Osteocyte (in vitro differentiated cells): ENCODE measurements around the gene CDH23. TPM values are rescaled to one million over a fixed set of nuclear protein-coding genes. Genes with fewer than 3 reads are reported as not detected.

Source experiments
- DNase-seq: peaks from one replicate; pipeline ENCODE4 v3.0.0; 2021; ENCODE audit warnings: mixed read lengths; ENCODE audit not compliant: unreplicated experiment; ENCODE audit errors: extremely low spot score
- H3K27ac Mint-ChIP-seq: one replicate; pipeline ENCODE4 v1.8.0; 2021; ENCODE audit warnings: mild to moderate bottlenecking, mixed read lengths; ENCODE audit not compliant: unreplicated experiment
- H3K27me3 Mint-ChIP-seq: one replicate; pipeline ENCODE4 v1.8.0; 2021; ENCODE audit warnings: mixed read lengths; ENCODE audit not compliant: unreplicated experiment
- H3K36me3 Mint-ChIP-seq: one replicate; pipeline ENCODE4 v1.8.0; 2021; ENCODE audit warnings: mixed read lengths; ENCODE audit not compliant: unreplicated experiment
- H3K4me1 Mint-ChIP-seq: one replicate; pipeline ENCODE4 v1.8.0; 2021; ENCODE audit warnings: mixed read lengths; ENCODE audit not compliant: unreplicated experiment
- H3K4me3 Mint-ChIP-seq: one replicate; pipeline ENCODE4 v1.8.0; 2021; ENCODE audit warnings: mild to moderate bottlenecking, moderate library complexity, mixed read lengths; ENCODE audit not compliant: unreplicated experiment
- H3K9me3 Mint-ChIP-seq: one replicate; pipeline ENCODE4 v1.8.0; 2021; ENCODE audit warnings: mixed read lengths; ENCODE audit not compliant: unreplicated experiment
- total RNA-seq: library from RNA; stranded (reverse); gene quantifications from 2 replicates; pipeline ENCODE4 v1.2.1, GENCODE V29; 2021
- TF ChIP-seq, protein P1 (sequence below): fragments of 200-600 bp; sonication (generic); IDR thresholded peaks from 2 replicates; pipeline ENCODE4 v1.5.0; 2021; ENCODE audit warnings: antibody characterized with exemption, mild to moderate bottlenecking, moderate library complexity

Gene CDH23
- total RNA-seq, 1 donor from 2014 or later: not detected

DNA sequence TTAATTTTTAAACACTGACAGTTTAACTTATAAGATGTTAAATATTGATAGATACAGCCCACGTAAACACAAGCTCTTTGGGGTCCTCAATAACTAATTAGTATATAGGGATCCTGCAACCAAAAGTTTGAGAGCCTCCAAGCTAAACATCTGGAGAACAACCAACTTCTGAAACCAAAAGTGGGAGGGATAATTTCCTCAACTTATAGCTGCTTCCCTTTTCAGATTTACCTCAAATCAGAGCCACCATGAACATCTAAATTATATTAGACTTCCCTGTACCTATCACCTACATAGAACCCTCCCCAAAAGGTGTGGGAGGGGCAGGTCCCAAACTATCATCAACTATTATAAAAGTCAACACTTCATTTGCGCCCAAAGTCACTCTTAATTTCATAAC lies 445.7 kb downstream of the CDH23 start:
- peaks cover 50% of the 10 kb centered on the region for H3K4me1 Mint-ChIP-seq
- no peak overlapping the region for H3K27ac Mint-ChIP-seq
- H3K9me3 Mint-ChIP-seq: no peaks in the 10 kb centered on the region
- no peak overlapping the region for H3K4me3 Mint-ChIP-seq
- DNase-seq: no peak
- H3K36me3 Mint-ChIP-seq: peaks cover 3% of the 10 kb centered on the region
- TF ChIP-seq, protein P1, sequence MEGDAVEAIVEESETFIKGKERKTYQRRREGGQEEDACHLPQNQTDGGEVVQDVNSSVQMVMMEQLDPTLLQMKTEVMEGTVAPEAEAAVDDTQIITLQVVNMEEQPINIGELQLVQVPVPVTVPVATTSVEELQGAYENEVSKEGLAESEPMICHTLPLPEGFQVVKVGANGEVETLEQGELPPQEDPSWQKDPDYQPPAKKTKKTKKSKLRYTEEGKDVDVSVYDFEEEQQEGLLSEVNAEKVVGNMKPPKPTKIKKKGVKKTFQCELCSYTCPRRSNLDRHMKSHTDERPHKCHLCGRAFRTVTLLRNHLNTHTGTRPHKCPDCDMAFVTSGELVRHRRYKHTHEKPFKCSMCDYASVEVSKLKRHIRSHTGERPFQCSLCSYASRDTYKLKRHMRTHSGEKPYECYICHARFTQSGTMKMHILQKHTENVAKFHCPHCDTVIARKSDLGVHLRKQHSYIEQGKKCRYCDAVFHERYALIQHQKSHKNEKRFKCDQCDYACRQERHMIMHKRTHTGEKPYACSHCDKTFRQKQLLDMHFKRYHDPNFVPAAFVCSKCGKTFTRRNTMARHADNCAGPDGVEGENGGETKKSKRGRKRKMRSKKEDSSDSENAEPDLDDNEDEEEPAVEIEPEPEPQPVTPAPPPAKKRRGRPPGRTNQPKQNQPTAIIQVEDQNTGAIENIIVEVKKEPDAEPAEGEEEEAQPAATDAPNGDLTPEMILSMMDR: no peak
- H3K27me3 Mint-ChIP-seq: no peaks in the 10 kb centered on the region

DNA sequence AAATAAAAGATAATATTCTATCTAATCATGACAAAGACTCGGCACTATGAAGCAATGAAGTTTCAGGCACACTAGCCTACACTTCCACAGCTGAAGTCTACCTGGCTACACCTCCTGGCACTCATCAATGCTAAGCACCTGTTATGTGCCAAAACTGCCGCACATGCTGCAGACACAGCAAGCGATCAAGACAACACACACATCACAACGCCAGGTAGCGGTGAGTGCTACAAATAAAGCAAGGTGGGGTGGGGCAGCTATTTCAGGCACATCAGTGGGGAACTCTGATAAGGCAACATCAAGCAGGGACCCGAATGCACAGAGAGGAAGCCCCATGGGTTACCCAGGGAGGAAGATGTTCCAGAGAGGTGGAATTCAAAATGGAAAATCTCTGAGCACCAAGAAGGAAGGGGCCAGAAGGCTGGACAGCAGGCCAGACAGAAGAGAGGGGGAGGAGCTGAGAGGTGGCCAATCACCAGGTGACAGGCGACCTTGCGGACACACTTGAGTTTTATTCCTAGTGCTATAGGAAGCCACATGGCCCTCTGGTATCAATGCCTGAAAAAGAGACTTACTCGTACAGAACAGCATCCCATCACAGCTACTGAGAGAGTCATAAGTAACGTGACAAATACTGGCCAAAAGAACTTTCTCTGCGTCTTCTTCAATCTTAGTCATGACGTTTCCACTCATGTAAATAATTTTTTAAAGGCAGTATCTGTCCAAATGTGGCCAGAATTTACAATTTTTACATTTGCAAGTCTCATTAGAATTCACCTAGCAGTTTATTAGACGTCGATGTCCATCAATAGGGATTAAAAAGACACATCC lies 446.4 kb downstream of the CDH23 start:
- peaks cover 50% of the 10 kb centered on the region for H3K4me1 Mint-ChIP-seq
- H3K9me3 Mint-ChIP-seq: no peaks in the 10 kb centered on the region
- H3K4me3 Mint-ChIP-seq: no peak overlapping the region
- H3K27me3 Mint-ChIP-seq: no peaks in the 10 kb centered on the region
- no peak overlapping the region for H3K27ac Mint-ChIP-seq
- H3K36me3 Mint-ChIP-seq: peaks cover 1% of the 10 kb centered on the region
- TF ChIP-seq, protein P1: no peak
- DNase-seq: no peak

DNA sequence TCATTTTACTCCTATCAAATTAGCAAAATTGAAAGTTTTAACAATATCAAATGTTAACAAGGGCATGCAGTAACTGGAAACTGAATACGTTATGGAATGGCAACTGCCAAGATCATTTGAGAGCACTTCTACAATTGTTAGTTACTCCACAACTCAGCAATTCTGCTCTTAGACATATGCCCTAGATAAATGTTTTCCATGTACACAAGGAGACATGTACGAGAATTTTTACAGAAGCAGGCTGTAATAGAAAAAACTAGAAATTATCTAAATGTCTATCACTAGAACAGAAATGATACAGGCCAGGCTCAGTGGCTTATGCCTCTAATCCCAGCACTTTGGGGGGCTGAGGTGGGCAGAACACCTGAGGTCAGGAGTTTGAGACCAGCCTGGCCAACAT lies 447.4 kb downstream of the CDH23 start:
- Mint-ChIP-seq H3K4me1 (peaks cover 50% of the 10 kb centered on the region), H3K36me3 (no peaks in the 10 kb centered on the region), H3K9me3 (no peaks in the 10 kb centered on the region), H3K4me3 (no peak overlapping the region), H3K27ac (no peak overlapping the region), H3K27me3 (no peaks in the 10 kb centered on the region)
- TF ChIP-seq, protein P1: no peak
- no peak for DNase-seq

DNA sequence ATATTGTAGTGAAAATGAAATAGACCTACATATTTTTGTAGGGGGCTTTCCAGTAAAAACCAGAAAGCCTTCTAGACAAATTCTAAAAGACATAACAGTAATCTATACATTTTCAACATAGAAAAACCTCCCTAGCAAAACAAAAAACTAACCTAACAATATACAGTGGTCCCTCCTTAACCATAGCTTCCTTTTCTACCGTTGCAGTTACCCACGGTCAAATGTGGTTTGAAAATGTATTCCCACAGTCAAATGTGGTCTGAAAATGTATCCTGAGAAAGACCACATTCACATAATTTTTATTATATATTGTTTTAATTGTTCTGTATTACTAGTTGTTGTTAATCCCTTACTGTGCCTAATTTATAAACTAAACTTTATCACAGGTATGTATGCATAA lies 448.0 kb downstream of the CDH23 start:
- Mint-ChIP-seq H3K27ac (no peak overlapping the region), H3K4me3 (no peak overlapping the region)

More for the DNA sequence above, 448.0 kb downstream of the CDH23 start:
- Mint-ChIP-seq H3K36me3 (no peaks in the 10 kb centered on the region), H3K27me3 (no peaks in the 10 kb centered on the region), H3K4me1 (peaks cover 50% of the 10 kb centered on the region), H3K9me3 (no peaks in the 10 kb centered on the region)
- TF ChIP-seq, protein P1: no peak
- DNase-seq: no peak
